Activated CD4-positive, alpha-beta T cell treated with anti-CD3 and anti-CD28 coated beads for 24 hours (primary cell): ENCODE measurements around the gene TMEM208.

Experiments
- DNase-seq, 2 donors: peaks; one replicate each; pipeline ENCODE4 v3.0.0-alpha.2; 2020; ENCODE audit warnings: low read depth in 2 of 2

TMEM208 gene

GRCh38 chr16:67191995-67192681, 34.8 kb upstream of the TMEM208 start, which contains the start of gene E2F4:
E2F4 (plus strand) TSS chr16:67192155; CDS start chr16:67192228, 73 bp downstream.
- DNase-seq: peak; percentile 78 to 82

GRCh38 chr16:67192781-67193361, 34.1 kb upstream of the TMEM208 start:
- DNase-seq: no peak

- no peak for DNase-seq
Observed at GRCh38 chr16:67193536-67193935, 33.4 kb upstream of the TMEM208 start.

- DNase-seq: no peak
Observed at GRCh38 chr16:67194260-67194659, 32.7 kb upstream of the TMEM208 start.

- DNase-seq: no peak
Observed at GRCh38 chr16:67195676-67196075, 31.3 kb upstream of the TMEM208 start.

- no peak for DNase-seq
Observed at GRCh38 chr16:67196881-67197280, 30.0 kb upstream of the TMEM208 start.

GRCh38 chr16:67197704-67198103, 29.2 kb upstream of the TMEM208 start:
- no peak for DNase-seq

- DNase-seq: no peak
Observed at GRCh38 chr16:67198238-67198734, 28.6 kb upstream of the TMEM208 start.

GRCh38 chr16:67199011-67199807, 27.7 kb upstream of the TMEM208 start, which contains the start of gene ELMO3:
ELMO3 (plus strand) TSS chr16:67199131; CDS start chr16:67199327, 196 bp downstream.
- DNase-seq: no peak

- no peak for DNase-seq
Observed at GRCh38 chr16:67199808-67200198, 27.1 kb upstream of the TMEM208 start.

- no peak for DNase-seq
Observed at GRCh38 chr16:67200491-67200890, 26.4 kb upstream of the TMEM208 start.

GRCh38 chr16:67201411-67202345, 25.3 kb upstream of the TMEM208 start:
- DNase-seq: no peak

- DNase-seq: no peak
Observed at GRCh38 chr16:67202426-67202825, 24.5 kb upstream of the TMEM208 start.

- no peak for DNase-seq
Observed at GRCh38 chr16:67202956-67203493, 23.9 kb upstream of the TMEM208 start.

- no peak for DNase-seq
Observed at GRCh38 chr16:67204076-67204475, 22.9 kb upstream of the TMEM208 start.

- DNase-seq: no peak
Observed at GRCh38 chr16:67206129-67206837, 20.6 kb upstream of the TMEM208 start.

GRCh38 chr16:67206838-67207248, 20.1 kb upstream of the TMEM208 start:
- no peak for DNase-seq

- DNase-seq: no peak
Observed at GRCh38 chr16:67207249-67208091, 19.5 kb upstream of the TMEM208 start.

- DNase-seq: no peak
Observed at GRCh38 chr16:67208154-67208896, 18.6 kb upstream of the TMEM208 start.
